HL-60 (cell line): ENCODE data around the gene CCDC127.

Experiments
- CTCF ChIP-seq: IDR thresholded peaks from one replicate; pipeline ENCODE4 v1.5.1; 2011; ENCODE audit warnings: low read length, control low read depth, inconsistent platforms; ENCODE audit not compliant: insufficient read depth
- GABPA ChIP-seq: IDR thresholded peaks from 2 replicates; pipeline ENCODE4 v1.6.1; 2012; ENCODE audit warnings: low read depth
- POLR2AphosphoS5 ChIP-seq: IDR thresholded peaks from 2 replicates; pipeline ENCODE4 v1.6.1; 2012; ENCODE audit warnings: low read depth
- SPI1 ChIP-seq: IDR thresholded peaks from 2 replicates; pipeline ENCODE4 v1.6.1; 2012; ENCODE audit warnings: low read depth, mild to moderate bottlenecking, borderline replicate concordance
- TF ChIP-seq, protein P1 (sequence below): IDR thresholded peaks from 2 replicates; pipeline ENCODE4 v1.6.1; 2012; ENCODE audit warnings: low read depth; ENCODE audit not compliant: insufficient replicate concordance

DNA sequence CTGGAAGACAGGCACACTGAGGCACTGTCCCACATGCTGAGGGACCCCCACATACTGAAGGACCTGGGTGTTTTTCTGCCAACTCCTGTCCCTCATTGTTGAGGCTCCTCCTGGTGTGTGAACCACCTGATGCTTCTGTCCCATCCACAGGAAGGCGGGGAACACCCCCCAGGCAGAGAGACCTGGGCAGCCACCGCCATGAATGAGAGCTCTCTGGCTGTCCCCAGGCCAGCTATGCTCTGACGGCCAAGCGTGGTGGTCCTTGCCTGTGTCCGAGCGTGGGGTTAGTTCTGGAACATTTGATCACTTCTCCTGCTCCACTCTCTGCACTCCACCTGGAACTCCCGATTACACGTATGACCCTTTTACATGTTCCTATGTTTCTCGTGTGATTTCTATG, 38.6 kb downstream of the CCDC127 start:
- TF ChIP-seq CTCF: no peak
- TF ChIP-seq, protein P1, sequence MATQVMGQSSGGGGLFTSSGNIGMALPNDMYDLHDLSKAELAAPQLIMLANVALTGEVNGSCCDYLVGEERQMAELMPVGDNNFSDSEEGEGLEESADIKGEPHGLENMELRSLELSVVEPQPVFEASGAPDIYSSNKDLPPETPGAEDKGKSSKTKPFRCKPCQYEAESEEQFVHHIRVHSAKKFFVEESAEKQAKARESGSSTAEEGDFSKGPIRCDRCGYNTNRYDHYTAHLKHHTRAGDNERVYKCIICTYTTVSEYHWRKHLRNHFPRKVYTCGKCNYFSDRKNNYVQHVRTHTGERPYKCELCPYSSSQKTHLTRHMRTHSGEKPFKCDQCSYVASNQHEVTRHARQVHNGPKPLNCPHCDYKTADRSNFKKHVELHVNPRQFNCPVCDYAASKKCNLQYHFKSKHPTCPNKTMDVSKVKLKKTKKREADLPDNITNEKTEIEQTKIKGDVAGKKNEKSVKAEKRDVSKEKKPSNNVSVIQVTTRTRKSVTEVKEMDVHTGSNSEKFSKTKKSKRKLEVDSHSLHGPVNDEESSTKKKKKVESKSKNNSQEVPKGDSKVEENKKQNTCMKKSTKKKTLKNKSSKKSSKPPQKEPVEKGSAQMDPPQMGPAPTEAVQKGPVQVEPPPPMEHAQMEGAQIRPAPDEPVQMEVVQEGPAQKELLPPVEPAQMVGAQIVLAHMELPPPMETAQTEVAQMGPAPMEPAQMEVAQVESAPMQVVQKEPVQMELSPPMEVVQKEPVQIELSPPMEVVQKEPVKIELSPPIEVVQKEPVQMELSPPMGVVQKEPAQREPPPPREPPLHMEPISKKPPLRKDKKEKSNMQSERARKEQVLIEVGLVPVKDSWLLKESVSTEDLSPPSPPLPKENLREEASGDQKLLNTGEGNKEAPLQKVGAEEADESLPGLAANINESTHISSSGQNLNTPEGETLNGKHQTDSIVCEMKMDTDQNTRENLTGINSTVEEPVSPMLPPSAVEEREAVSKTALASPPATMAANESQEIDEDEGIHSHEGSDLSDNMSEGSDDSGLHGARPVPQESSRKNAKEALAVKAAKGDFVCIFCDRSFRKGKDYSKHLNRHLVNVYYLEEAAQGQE: no peak
- no peak for TF ChIP-seq POLR2AphosphoS5
- TF ChIP-seq SPI1: no peak
- no peak for TF ChIP-seq GABPA
